Tibial artery (tissue), 4 donors: ENCODE measurements around the gene MAP2K3.

Source experiments
- DNase-seq, 2 donors: peaks; one replicate each; pipeline ENCODE4 v3.0.0-alpha.2; 2019
- H3K27ac ChIP-seq, 2 donors: fragments of 200-600 bp; sonication (generic) in 1 of 2; 1 replicate in 1 of 2; 2 replicates in 1 of 2; pipeline ENCODE4 v1.5.1; 2018 to 2019; ENCODE audit warnings: mild to moderate bottlenecking in 1 of 2
- H3K27me3 ChIP-seq, 2 donors: fragments of 200-600 bp; sonication (generic) in 1 of 2; one replicate each; pipeline versions ENCODE4 v1.5.1 to v1.6.0; 2016 to 2019
- H3K36me3 ChIP-seq, 3 donors: fragments of 200-600 bp; sonication (generic) in 2 of 3; one replicate each; pipeline ENCODE4 v1.5.1; 2016 to 2019; ENCODE audit warnings: mild to moderate bottlenecking in 2 of 3
- H3K4me1 ChIP-seq, 4 donors: fragments of 200-600 bp; sonication (generic) in 2 of 4; 1 replicate in 3 of 4; 2 replicates in 1 of 4; pipeline ENCODE4 v1.5.1; 2016 to 2019
- H3K4me3 ChIP-seq, 2 donors: fragments of 200-600 bp; sonication (generic) in 1 of 2; 1 replicate in 1 of 2; 2 replicates in 1 of 2; pipeline ENCODE4 v1.5.1; 2018 to 2019; ENCODE audit warnings: mild to moderate bottlenecking in 2 of 2
- H3K9me3 ChIP-seq, 3 donors: fragments of 200-600 bp; sonication (generic) in 1 of 3; one replicate each; pipeline ENCODE4 v1.5.1; 2016 to 2019
- CTCF ChIP-seq, 2 experiments: fragments of 200-600 bp in 1 of 2; fragments of 450-650 bp in 1 of 2; IDR thresholded peaks; one replicate each; pipeline ENCODE4 v1.5.1; 2017 to 2019; ENCODE audit warnings: antibody characterized with exemption in 2 of 2, mild to moderate bottlenecking in 1 of 2, moderate library complexity in 1 of 2
- intact Hi-C: fragments of 100-400 bp; cut with DNase I; formaldehyde crosslinking; loops from one replicate; pipeline ENCODE4 v1.15.0; 2023; ENCODE audit warnings: low total_unique reads

MAP2K3 gene

GRCh38 chr17:21275579-21276263 lies 8.8 kb upstream of the MAP2K3 start:
- peak; percentile 91 to 95 for DNase-seq
- H3K4me3 ChIP-seq = peak overlapping the region; percentile 53 to 71
- no peaks in the 10 kb centered on the region for H3K9me3 ChIP-seq
- H3K27ac ChIP-seq = peak overlapping the region; percentile 35 to 56
- TF ChIP-seq CTCF (IDR thresholded peaks at IDR 0.05) = no peak
- peaks cover 0 to 40% (median 17%) of the 10 kb centered on the region in 4 donors for H3K4me1 ChIP-seq
- H3K36me3 ChIP-seq = no peaks in the 10 kb centered on the region
- no peaks in the 10 kb centered on the region for H3K27me3 ChIP-seq
- intact Hi-C loops = loop anchor here (5.0 to 10.0 kb wide), 3 partner anchors 37 to 237 kb away; partner anchors contain the start of gene DHRS7B

GRCh38 chr17:21276264-21276588 lies 8.3 kb upstream of the MAP2K3 start:
- no peak for TF ChIP-seq CTCF (IDR thresholded peaks at IDR 0.05)
- H3K27me3 ChIP-seq = no peaks in the 10 kb centered on the region
- peak overlapping the region; percentile 35 to 56 for H3K27ac ChIP-seq
- DNase-seq = no peak
- intact Hi-C loops = loop anchor here (5.0 to 10.0 kb wide), 3 partner anchors 36 to 236 kb away; partner anchors contain the start of gene DHRS7B
- H3K36me3 ChIP-seq = no peaks in the 10 kb centered on the region
- no peaks in the 10 kb centered on the region for H3K9me3 ChIP-seq
- peak overlapping the region; percentile 53 to 71 for H3K4me3 ChIP-seq
- H3K4me1 ChIP-seq = peaks cover 0 to 40% (median 19%) of the 10 kb centered on the region in 4 donors

GRCh38 chr17:21277332-21277731 lies 7.2 kb upstream of the MAP2K3 start:
- Histone ChIP-seq H3K27ac (no peak overlapping the region), H3K27me3 (no peaks in the 10 kb centered on the region), H3K36me3 (no peaks in the 10 kb centered on the region), H3K4me1 (peaks cover 0 to 45% (median 26%) of the 10 kb centered on the region in 4 donors), H3K4me3 (no peak overlapping the region), H3K9me3 (no peaks in the 10 kb centered on the region)
- DNase-seq = no peak
- intact Hi-C loops = loop anchor here (5.0 to 10.0 kb wide), 3 partner anchors 35 to 235 kb away; partner anchors contain the start of gene DHRS7B
- no peak for TF ChIP-seq CTCF (IDR thresholded peaks at IDR 0.05)

GRCh38 chr17:21278450-21279197 lies 5.9 kb upstream of the MAP2K3 start:
- Histone ChIP-seq H3K4me1 (peaks cover 0 to 58% (median 39%) of the 10 kb centered on the region in 4 donors), H3K4me3 (no peak overlapping the region), H3K36me3 (no peaks in the 10 kb centered on the region), H3K27me3 (no peaks in the 10 kb centered on the region), H3K27ac (no peak overlapping the region), H3K9me3 (no peaks in the 10 kb centered on the region)
- no peak for TF ChIP-seq CTCF (IDR thresholded peaks at IDR 0.05)
- DNase-seq = peak; percentile 52 to 67
- intact Hi-C loops = loop anchor here (5.0 to 10.0 kb wide), 3 partner anchors 34 to 234 kb away; partner anchors contain the start of gene DHRS7B

- no peak for TF ChIP-seq CTCF (IDR thresholded peaks at IDR 0.05)
- H3K36me3 ChIP-seq = no peaks in the 10 kb centered on the region
- intact Hi-C loops = loop anchor here (5.0 to 10.0 kb wide), 3 partner anchors 33 to 233 kb away; partner anchors contain the start of gene DHRS7B
- H3K27me3 ChIP-seq = no peaks in the 10 kb centered on the region
- H3K9me3 ChIP-seq = no peaks in the 10 kb centered on the region
- H3K4me3 ChIP-seq = no peak overlapping the region
- DNase-seq = no peak
- peaks cover 0 to 63% (median 44%) of the 10 kb centered on the region in 4 donors for H3K4me1 ChIP-seq
- no peak overlapping the region for H3K27ac ChIP-seq
These were observed 5.3 kb upstream of the MAP2K3 start for GRCh38 chr17:21279198-21279535.
